ENCODE measurements around the gene PLK5. TPM values are rescaled to one million over a fixed set of nuclear protein-coding genes. Genes with fewer than 3 reads are reported as not detected.

The PLK5 gene
- total RNA-seq, 4 donors from 2014 or later: 0.17 TPM; not detected in 3

DNA sequence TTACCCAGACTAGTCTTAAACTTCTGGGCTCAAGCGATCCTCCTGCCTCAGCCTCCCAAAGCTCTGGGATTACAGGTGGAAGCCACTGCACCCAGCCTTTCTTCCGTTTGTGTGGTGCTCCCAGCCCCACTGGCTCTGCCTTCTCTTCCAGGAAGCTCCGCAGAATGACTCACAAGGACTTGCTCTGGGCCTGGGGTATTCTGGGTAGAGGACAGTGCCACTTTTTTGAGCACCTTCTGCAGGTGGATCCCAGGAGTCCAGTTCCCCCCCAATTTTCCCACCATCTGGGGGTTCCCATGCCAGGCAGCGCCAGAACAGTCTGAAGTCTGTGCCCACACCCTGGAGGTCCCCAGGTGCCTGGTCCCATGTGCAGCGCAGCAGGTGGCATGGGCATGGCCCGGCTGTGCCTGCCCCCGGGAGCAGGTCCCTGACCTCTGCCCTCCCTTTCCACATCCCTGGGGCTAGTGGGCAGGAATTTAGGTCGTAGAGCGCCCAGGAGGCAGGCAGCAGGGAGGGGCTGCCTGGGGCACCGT, 31.3 kb upstream of the PLK5 start:
- TF ChIP-seq EP300 (IDR thresholded peaks at IDR 0.05) (no peak), POLR2A (IDR thresholded peaks at IDR 0.05; ENCODE audit: low read depth) (no peak), POLR2AphosphoS5 (IDR thresholded peaks at IDR 0.05) (no peak)
- TF ChIP-seq, protein P1, sequence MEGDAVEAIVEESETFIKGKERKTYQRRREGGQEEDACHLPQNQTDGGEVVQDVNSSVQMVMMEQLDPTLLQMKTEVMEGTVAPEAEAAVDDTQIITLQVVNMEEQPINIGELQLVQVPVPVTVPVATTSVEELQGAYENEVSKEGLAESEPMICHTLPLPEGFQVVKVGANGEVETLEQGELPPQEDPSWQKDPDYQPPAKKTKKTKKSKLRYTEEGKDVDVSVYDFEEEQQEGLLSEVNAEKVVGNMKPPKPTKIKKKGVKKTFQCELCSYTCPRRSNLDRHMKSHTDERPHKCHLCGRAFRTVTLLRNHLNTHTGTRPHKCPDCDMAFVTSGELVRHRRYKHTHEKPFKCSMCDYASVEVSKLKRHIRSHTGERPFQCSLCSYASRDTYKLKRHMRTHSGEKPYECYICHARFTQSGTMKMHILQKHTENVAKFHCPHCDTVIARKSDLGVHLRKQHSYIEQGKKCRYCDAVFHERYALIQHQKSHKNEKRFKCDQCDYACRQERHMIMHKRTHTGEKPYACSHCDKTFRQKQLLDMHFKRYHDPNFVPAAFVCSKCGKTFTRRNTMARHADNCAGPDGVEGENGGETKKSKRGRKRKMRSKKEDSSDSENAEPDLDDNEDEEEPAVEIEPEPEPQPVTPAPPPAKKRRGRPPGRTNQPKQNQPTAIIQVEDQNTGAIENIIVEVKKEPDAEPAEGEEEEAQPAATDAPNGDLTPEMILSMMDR (IDR thresholded peaks at IDR 0.05): no peak
- H3K27me3 ChIP-seq: peaks cover 0 to 41% (median 2%) of the 10 kb centered on the region in 4 donors
- 82% methylated on average over 5 of the region's 10 CpGs for WGBS
- intact Hi-C loops (cut with DNase I): no loop called here
- peaks cover 17 to 21% (median 19%) of the 10 kb centered on the region in 4 donors for H3K4me1 ChIP-seq
- no peak for DNase-seq (ENCODE audit: extremely low spot score)
- H3K27ac ChIP-seq (replicated peaks in 1 of 4): no peak overlapping the region
- H3K4me3 ChIP-seq: no peak overlapping the region
- no peaks in the 10 kb centered on the region for H3K9me3 ChIP-seq
- H3K36me3 ChIP-seq: no peaks in the 10 kb centered on the region

DNA sequence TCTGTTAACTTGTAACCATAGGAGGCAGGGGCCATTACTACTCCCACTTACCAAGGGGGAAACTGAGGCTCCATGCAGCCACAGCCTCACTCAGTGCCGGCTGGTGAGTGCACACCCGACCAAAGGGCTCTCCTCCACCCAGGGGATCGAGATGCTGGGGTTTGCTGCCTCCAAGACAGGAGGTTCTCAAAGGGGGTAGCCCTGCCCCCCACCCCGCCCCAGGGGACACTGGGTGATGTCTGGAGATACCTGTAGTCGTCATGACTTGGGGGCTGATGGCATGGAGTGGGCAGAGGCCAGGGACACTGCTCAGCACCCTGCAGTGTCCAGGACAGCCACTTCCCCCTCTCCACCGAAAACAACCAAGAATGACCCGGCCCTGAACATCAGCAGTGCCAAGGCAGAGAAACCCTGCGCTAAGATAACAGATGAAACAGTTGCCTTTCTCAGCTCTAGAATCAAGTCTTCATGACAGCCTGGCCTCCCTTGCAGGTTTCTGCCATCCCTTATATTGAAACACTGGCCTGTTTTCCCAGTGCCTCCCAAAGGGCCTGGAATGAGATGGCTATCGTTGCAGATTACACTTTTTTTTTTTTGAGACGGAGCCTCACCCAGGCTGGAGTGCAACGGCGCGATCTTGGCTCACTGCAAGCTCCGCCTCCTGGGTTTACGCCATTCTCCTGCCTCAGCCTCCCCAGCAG, 29.6 kb upstream of the PLK5 start:
- Histone ChIP-seq H3K27ac (replicated peaks in 1 of 4) (no peak overlapping the region), H3K27me3 (peaks cover 0 to 47% (median 5%) of the 10 kb centered on the region in 4 donors), H3K4me1 (peaks cover 17 to 21% (median 18%) of the 10 kb centered on the region in 4 donors), H3K9me3 (no peaks in the 10 kb centered on the region), H3K4me3 (no peak overlapping the region), H3K36me3 (no peaks in the 10 kb centered on the region)
- intact Hi-C loops (cut with DNase I): no loop called here
- DNase-seq (ENCODE audit: extremely low spot score): no peak
- WGBS: 77% methylated on average over 12 of the region's 15 CpGs
- TF ChIP-seq POLR2A (IDR thresholded peaks at IDR 0.05; ENCODE audit: low read depth) (no peak), EP300 (IDR thresholded peaks at IDR 0.05) (no peak), POLR2AphosphoS5 (IDR thresholded peaks at IDR 0.05) (no peak)
- TF ChIP-seq, protein P1 (IDR thresholded peaks at IDR 0.05): no peak

DNA sequence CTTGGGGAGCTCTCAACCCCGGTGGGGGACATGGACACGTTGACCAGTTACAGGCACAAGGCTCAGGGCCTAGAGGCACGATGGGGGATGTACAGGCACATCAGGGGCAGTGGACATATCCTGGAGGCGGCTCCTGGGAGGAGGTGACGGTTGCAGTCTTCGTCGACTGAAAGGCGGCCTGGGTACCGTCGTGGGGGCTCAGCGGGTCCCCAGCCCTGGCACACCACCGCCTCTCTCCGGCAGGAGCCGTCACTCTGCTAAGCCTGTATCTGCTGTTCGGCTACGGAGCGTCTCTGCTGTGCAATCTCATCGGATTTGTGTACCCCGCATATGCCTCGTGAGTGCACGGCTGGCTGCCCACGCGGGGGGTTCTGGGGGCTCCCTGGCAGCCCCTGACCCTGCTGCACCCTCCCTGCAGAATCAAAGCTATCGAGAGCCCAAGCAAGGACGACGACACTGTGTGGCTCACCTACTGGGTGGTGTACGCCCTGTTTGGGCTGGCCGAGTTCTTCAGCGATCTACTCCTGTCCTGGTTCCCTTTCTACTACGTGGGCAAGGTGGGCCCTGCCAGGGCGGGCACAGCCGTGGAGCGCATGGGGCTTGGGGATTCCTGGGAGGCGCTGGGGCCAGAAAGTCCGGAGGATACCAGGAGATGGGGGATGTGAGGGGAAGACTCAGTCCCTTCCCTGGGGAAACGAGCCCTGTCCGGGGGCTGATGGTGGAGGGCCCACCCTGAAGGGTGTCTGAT, 28.7 kb upstream of the PLK5 start:
- H3K36me3 ChIP-seq: no peaks in the 10 kb centered on the region
- peaks cover 8 to 11% (median 9%) of the 10 kb centered on the region in 4 donors for H3K4me1 ChIP-seq
- no peak overlapping the region for H3K27ac ChIP-seq (replicated peaks in 1 of 4)
- TF ChIP-seq POLR2AphosphoS5 (IDR thresholded peaks at IDR 0.05) (no peak), POLR2A (IDR thresholded peaks at IDR 0.05; ENCODE audit: low read depth) (no peak), EP300 (IDR thresholded peaks at IDR 0.05) (no peak)
- TF ChIP-seq, protein P1 (IDR thresholded peaks at IDR 0.05): no peak
- WGBS: 90% methylated on average over 19 of the region's 37 CpGs
- intact Hi-C loops (cut with DNase I): no loop called here
- peaks cover 0 to 47% (median 5%) of the 10 kb centered on the region in 4 donors for H3K27me3 ChIP-seq
- H3K4me3 ChIP-seq: no peak overlapping the region
- no peaks in the 10 kb centered on the region for H3K9me3 ChIP-seq
- no peak for DNase-seq (ENCODE audit: extremely low spot score)

DNA sequence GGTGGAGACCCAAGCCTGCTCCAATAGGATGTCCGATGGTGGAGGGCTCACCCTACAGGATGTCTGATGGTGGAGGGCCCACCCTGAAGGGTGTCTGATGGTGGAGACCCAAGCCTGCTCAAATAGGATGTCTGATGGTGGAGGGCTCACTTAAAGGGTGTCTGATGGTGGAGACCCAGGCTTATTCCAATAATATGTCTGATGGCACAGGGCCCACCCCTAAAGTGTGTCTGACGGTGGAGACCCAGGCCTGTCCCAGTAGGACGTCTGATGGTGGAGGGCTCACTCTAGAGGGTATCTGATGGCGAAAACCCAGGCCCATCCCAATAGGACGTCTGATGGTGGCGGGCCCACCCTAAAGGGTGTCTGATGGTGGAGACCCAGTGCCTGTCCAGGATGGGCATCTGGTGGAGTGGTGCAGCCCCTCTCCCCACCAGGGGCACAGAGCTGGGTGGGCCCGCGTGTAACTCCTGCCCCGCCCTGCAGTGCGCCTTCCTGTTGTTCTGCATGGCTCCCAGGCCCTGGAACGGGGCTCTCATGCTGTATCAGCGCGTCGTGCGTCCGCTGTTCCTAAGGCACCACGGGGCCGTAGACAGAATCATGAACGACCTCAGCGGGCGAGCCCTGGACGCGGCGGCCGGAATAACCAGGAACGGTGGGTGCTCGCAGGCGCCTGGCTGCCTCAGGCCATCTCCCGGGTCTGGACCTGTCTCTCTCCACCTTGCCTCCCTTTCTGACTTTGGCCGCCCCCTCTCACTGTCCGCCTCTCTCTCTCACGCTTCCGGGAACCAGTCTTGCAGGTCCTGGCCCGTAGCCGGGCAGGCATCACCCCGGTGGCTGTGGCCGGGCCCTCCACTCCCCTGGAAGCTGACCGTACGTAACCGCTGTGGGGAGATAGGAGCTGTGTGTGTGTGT, 27.8 kb upstream of the PLK5 start:
- TF ChIP-seq, protein P1 (IDR thresholded peaks at IDR 0.05): no peak
- TF ChIP-seq POLR2A (IDR thresholded peaks at IDR 0.05; ENCODE audit: low read depth): no peak
- no peak for TF ChIP-seq POLR2AphosphoS5 (IDR thresholded peaks at IDR 0.05)
- TF ChIP-seq EP300 (IDR thresholded peaks at IDR 0.05): no peak
- no peak overlapping the region for H3K4me3 ChIP-seq
- H3K27me3 ChIP-seq: peaks cover 0 to 49% (median 5%) of the 10 kb centered on the region in 4 donors
- WGBS: 78% methylated on average over 29 of the region's 40 CpGs
- no peak for DNase-seq (ENCODE audit: extremely low spot score)
- intact Hi-C loops (cut with DNase I): no loop called here
- H3K4me1 ChIP-seq: peaks cover 7 to 9% (median 8%) of the 10 kb centered on the region in 4 donors
- no peak overlapping the region for H3K27ac ChIP-seq (replicated peaks in 1 of 4)
- no peaks in the 10 kb centered on the region for H3K36me3 ChIP-seq
- no peaks in the 10 kb centered on the region for H3K9me3 ChIP-seq

All from esophagus muscularis mucosa (tissue), 4 donors.